ENCODE measurements around the gene SCAND1. TPM values are rescaled to one million over a fixed set of nuclear protein-coding genes. Genes with fewer than 3 reads are reported as not detected.

The SCAND1 gene
- total RNA-seq, 1 experiment from 2014 or later, result 54.6 TPM

DNA sequence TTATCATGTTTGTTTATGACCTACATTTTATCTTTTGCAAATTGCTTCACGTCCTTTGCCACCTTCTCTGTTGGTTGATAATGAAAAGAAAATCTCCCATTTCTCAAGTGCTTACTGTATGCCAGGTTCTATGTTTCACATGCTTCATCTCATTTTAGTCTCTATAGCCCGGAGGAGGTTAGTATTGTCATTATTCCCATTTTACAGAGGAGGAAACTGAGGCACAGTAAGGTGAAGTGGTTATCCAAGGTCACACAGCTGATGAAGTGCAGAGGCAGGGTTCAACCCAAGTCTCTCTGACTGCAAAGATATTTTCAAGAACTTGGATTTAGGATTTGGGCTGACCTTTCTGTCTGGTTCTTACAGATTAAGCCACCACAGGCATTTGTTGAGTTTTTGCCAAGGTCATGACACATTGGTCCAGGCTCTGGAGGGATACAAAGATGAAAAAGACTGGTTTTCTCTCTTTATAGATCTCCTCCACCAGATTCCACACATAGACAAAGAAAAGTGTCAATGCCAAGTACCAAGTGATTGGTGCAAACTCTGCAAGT is 34.7 kb upstream of the SCAND1 start:
- peaks cover 14% of the 10 kb centered on the region for H3K27me3 Mint-ChIP-seq (ENCODE audit: insufficient read depth, unreplicated experiment)
- H3K27ac Mint-ChIP-seq (ENCODE audit: low read depth, unreplicated experiment), result no peak overlapping the region
- CTCF ChIA-PET, result interaction anchor here (0.7 to 15.5 kb wide), 3 partner anchors 35 to 416 kb away, joined by 3 to 705 read pairs (median 37); partner anchors contain the start of gene SCAND1
- no TSS peak for BruUV-seq (replicated peaks)
- no peak overlapping the region for H3K4me3 Mint-ChIP-seq (ENCODE audit: unreplicated experiment)
- H3K36me3 Mint-ChIP-seq (ENCODE audit: insufficient read depth, unreplicated experiment), result peaks cover 6% of the 10 kb centered on the region
- TF ChIP-seq, protein P1, sequence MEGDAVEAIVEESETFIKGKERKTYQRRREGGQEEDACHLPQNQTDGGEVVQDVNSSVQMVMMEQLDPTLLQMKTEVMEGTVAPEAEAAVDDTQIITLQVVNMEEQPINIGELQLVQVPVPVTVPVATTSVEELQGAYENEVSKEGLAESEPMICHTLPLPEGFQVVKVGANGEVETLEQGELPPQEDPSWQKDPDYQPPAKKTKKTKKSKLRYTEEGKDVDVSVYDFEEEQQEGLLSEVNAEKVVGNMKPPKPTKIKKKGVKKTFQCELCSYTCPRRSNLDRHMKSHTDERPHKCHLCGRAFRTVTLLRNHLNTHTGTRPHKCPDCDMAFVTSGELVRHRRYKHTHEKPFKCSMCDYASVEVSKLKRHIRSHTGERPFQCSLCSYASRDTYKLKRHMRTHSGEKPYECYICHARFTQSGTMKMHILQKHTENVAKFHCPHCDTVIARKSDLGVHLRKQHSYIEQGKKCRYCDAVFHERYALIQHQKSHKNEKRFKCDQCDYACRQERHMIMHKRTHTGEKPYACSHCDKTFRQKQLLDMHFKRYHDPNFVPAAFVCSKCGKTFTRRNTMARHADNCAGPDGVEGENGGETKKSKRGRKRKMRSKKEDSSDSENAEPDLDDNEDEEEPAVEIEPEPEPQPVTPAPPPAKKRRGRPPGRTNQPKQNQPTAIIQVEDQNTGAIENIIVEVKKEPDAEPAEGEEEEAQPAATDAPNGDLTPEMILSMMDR (IDR thresholded peaks at IDR 0.05; ENCODE audit: unreplicated experiment), result no peak
- no peaks in the 10 kb centered on the region for H3K9me3 Mint-ChIP-seq (ENCODE audit: unreplicated experiment)
- POLR2A ChIA-PET, result interaction anchor here (0.6 to 4.9 kb wide), 2 partner anchors 35 to 291 kb away, joined by 3 to 27 read pairs; partner anchors contain the start of gene SCAND1
- DNase-seq (ENCODE audit: unreplicated experiment), result no peak
- H3K4me1 Mint-ChIP-seq (ENCODE audit: insufficient read depth, unreplicated experiment), result peaks cover 7% of the 10 kb centered on the region
- intact Hi-C loops (cut with micrococcal nuclease), result no loop called here

DNA sequence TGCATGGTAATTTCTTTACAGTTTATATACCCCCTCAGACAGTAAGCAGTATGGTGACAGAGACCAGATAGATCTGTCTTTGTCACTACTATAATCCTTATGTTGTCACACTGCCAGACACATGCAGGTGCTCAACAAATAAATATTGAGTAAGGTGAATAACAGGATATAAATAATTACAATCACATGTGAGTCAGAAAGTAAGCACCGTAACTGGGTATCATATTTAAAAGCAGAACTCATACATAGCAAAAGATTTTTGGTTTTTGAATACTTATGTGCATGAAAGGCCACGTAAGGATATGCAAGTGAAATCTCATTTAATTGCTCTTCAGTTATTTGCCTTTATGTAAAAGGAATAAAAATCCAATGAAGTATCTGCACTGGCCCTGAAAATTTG is 31.5 kb upstream of the SCAND1 start:
- Mint-ChIP-seq H3K9me3 (ENCODE audit: unreplicated experiment) (no peaks in the 10 kb centered on the region), H3K27me3 (ENCODE audit: insufficient read depth, unreplicated experiment) (peaks cover 14% of the 10 kb centered on the region), H3K4me1 (ENCODE audit: insufficient read depth, unreplicated experiment) (no peaks in the 10 kb centered on the region), H3K36me3 (ENCODE audit: insufficient read depth, unreplicated experiment) (peaks cover 6% of the 10 kb centered on the region), H3K27ac (ENCODE audit: low read depth, unreplicated experiment) (no peak overlapping the region), H3K4me3 (ENCODE audit: unreplicated experiment) (no peak overlapping the region)
- ChIA-PET POLR2A (interaction anchor here (1.5 kb wide), 1 partner anchor 8 kb away, joined by 3 read pairs; no protein-coding TSS in a partner anchor), CTCF (interaction anchor here (0.6 to 15.5 kb wide), 3 partner anchors 10 to 152 kb away, joined by 3 to 705 read pairs (median 4); no protein-coding TSS in a partner anchor)
- TF ChIP-seq, protein P1 (IDR thresholded peaks at IDR 0.05; ENCODE audit: unreplicated experiment), result no peak
- no TSS peak for BruUV-seq (replicated peaks)
- no peak for DNase-seq (ENCODE audit: unreplicated experiment)
- intact Hi-C loops (cut with micrococcal nuclease), result no loop called here

- H3K4me1 Mint-ChIP-seq (ENCODE audit: insufficient read depth, unreplicated experiment), result peaks cover 6% of the 10 kb centered on the region
- no peaks in the 10 kb centered on the region for H3K9me3 Mint-ChIP-seq (ENCODE audit: unreplicated experiment)
- no TSS peak for BruUV-seq (replicated peaks)
- TF ChIP-seq, protein P1 (IDR thresholded peaks at IDR 0.05; ENCODE audit: unreplicated experiment), result no peak
- H3K36me3 Mint-ChIP-seq (ENCODE audit: insufficient read depth, unreplicated experiment), result peaks cover 6% of the 10 kb centered on the region
- ChIA-PET CTCF (interaction anchor here (0.6 to 15.5 kb wide), 7 partner anchors 8 to 215 kb away, joined by 4 to 705 read pairs (median 5); partner anchors contain the start of gene SCAND1), POLR2A (interaction anchor here (0.6 to 1.7 kb wide), 4 partner anchors 27 to 135 kb away, joined by 3 to 5 read pairs (median 4); partner anchors contain the start of gene SCAND1)
- no peak overlapping the region for H3K4me3 Mint-ChIP-seq (ENCODE audit: unreplicated experiment)
- DNase-seq (ENCODE audit: unreplicated experiment), result no peak
- intact Hi-C loops (cut with micrococcal nuclease), result no loop called here
- peaks cover 6% of the 10 kb centered on the region for H3K27me3 Mint-ChIP-seq (ENCODE audit: insufficient read depth, unreplicated experiment)
- no peak overlapping the region for H3K27ac Mint-ChIP-seq (ENCODE audit: low read depth, unreplicated experiment)
Observed at GRCh38 chr20:35984382-35984781, 30.1 kb upstream of the SCAND1 start.

DNA sequence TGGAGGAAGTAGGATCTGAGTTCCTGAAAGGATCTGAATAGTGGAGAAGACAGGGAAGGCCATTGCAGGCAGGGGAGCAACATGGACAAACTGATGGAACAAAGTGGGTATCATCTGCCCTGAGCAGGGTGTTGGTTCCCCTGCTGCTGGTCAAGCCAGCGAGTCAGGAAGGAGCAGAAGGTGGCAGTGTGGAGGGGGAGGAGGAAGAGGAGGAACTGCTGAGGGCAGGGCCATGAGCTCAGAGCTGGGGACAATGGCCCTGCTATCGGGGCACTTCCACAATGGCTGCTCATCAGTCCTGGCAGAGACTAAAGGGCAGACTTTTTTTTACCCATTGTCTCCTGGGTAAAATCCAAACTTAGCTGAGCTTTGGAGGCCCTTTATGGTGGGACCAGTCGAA is 27.7 kb upstream of the SCAND1 start:
- BruUV-seq (replicated peaks), result no TSS peak
- ChIA-PET CTCF (interaction anchor here (0.7 to 10.3 kb wide), 6 partner anchors 11 to 218 kb away, joined by 3 to 141 read pairs (median 4); no protein-coding TSS in a partner anchor), POLR2A (interaction anchor here (0.7 kb wide), 1 partner anchor 44 kb away, joined by 3 read pairs; no protein-coding TSS in a partner anchor)
- Mint-ChIP-seq H3K27ac (ENCODE audit: low read depth, unreplicated experiment) (no peak overlapping the region), H3K9me3 (ENCODE audit: unreplicated experiment) (no peaks in the 10 kb centered on the region), H3K4me1 (ENCODE audit: insufficient read depth, unreplicated experiment) (peaks cover 6% of the 10 kb centered on the region), H3K4me3 (ENCODE audit: unreplicated experiment) (no peak overlapping the region), H3K36me3 (ENCODE audit: insufficient read depth, unreplicated experiment) (peaks cover 6% of the 10 kb centered on the region), H3K27me3 (ENCODE audit: insufficient read depth, unreplicated experiment) (no peaks in the 10 kb centered on the region)
- DNase-seq (ENCODE audit: unreplicated experiment), result no peak
- TF ChIP-seq, protein P1 (IDR thresholded peaks at IDR 0.05; ENCODE audit: unreplicated experiment), result no peak
- intact Hi-C loops (cut with micrococcal nuclease), result no loop called here

Measured in MCF 10A (cell line).